Measurements from ENCODE around the gene MYL12B.
"Not testable (repeated sequence)": the region's sequence is repeated elsewhere in the genome, so short reads cannot be mapped to it uniquely, and the experiment has no call there.

The MYL12B gene

GRCh38 chr18:3261373-3262233, at the start of gene MYL12B:
Gene MYL12B, plus strand, starts transcription at chr18:3262133. Its CDS starts 10,766 bp downstream, at chr18:3272899.
- Histone ChIP-seq H3K36me3 (ENCODE audit: control insufficient read depth, insufficient read depth, low read length, severe bottlenecking) (peaks cover 27% of the 10 kb centered on the region), H3K4me1 (ENCODE audit: control insufficient read depth, insufficient read depth, low read length) (peaks cover 49% of the 10 kb centered on the region), H3K4me3 (ENCODE audit: low read length) (peak within 1 kb of the TSS; percentile 96), H3K9ac (ENCODE audit: low read length) (peak within 1 kb of the TSS; percentile 98), H3K9me3 (ENCODE audit: control insufficient read depth, low read length) (no peaks in the 10 kb centered on the region), H3K27me3 (replicated peaks; ENCODE audit: control insufficient read depth, insufficient read depth, low read length) (no peaks in the 10 kb centered on the region)
- DNase-seq (ENCODE audit: low read depth) = peak; percentile 91

GRCh38 chr18:3212657-3213056, 49.3 kb upstream of the MYL12B start:
- Histone ChIP-seq H3K36me3 (ENCODE audit: control insufficient read depth, insufficient read depth, low read length, severe bottlenecking) (peaks cover 4% of the 10 kb centered on the region), H3K4me3 (ENCODE audit: low read length) (no peak overlapping the region), H3K9me3 (ENCODE audit: control insufficient read depth, low read length) (no peaks in the 10 kb centered on the region), H3K9ac (ENCODE audit: low read length) (peak overlapping the region; percentile 70), H3K4me1 (ENCODE audit: control insufficient read depth, insufficient read depth, low read length) (peaks cover 44% of the 10 kb centered on the region), H3K27me3 (replicated peaks; ENCODE audit: control insufficient read depth, insufficient read depth, low read length) (no peaks in the 10 kb centered on the region)
- peak; percentile 74 for DNase-seq (ENCODE audit: low read depth)

GRCh38 chr18:3213300-3214059, 48.5 kb upstream of the MYL12B start:
- Histone ChIP-seq H3K9ac (ENCODE audit: low read length) (no peak overlapping the region), H3K4me3 (ENCODE audit: low read length) (no peak overlapping the region), H3K4me1 (ENCODE audit: control insufficient read depth, insufficient read depth, low read length) (peaks cover 52% of the 10 kb centered on the region), H3K9me3 (ENCODE audit: control insufficient read depth, low read length) (no peaks in the 10 kb centered on the region), H3K36me3 (ENCODE audit: control insufficient read depth, insufficient read depth, low read length, severe bottlenecking) (peaks cover 4% of the 10 kb centered on the region), H3K27me3 (replicated peaks; ENCODE audit: control insufficient read depth, insufficient read depth, low read length) (no peaks in the 10 kb centered on the region)
- no peak for DNase-seq (ENCODE audit: low read depth)

DNA sequence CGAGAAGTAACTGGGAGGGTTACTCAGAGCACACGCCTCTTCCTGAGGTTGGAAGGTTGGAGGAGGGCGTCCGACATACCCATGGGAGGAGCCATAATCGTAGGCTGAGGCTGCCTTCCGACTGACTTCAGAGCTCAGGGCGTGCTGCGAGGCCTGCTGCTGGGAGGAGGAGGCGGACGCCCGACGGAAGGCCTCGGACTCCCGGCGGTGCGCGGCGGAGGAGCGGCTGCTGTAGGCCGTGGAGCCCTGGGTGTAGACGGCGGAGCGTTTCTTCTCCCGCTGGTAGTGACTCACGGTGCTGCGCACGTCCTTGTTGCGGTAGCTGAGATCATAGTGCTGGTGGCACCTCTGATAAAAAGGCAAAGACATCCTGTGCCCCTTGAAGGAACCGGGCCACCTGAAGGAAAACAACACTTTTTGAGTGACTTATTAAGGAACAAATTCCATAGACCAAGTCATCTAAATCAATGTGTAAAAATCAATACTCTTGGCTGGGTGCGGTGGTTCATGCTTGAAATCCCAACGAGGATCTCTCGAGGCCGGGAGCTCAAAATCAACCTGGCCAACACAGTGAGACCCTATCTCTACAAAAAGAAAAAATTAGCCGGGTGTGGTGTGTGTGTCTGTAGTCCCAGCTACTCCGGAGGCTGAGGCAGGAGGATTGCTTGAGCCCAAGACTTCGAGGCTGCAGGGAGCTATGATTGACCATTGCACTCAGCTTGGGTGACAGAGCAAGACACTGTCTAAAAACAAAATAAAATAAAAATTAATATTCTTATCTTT, 46.9 kb upstream of the MYL12B start:
- H3K36me3 ChIP-seq (ENCODE audit: control insufficient read depth, insufficient read depth, low read length, severe bottlenecking) = peaks cover 4% of the 10 kb centered on the region
- DNase-seq (ENCODE audit: low read depth) = no peak
- H3K27me3 ChIP-seq (replicated peaks; ENCODE audit: control insufficient read depth, insufficient read depth, low read length) = no peaks in the 10 kb centered on the region
- H3K4me3 ChIP-seq (ENCODE audit: low read length) = no peak overlapping the region
- no peaks in the 10 kb centered on the region for H3K9me3 ChIP-seq (ENCODE audit: control insufficient read depth, low read length)
- no peak overlapping the region for H3K9ac ChIP-seq (ENCODE audit: low read length)
- peaks cover 64% of the 10 kb centered on the region for H3K4me1 ChIP-seq (ENCODE audit: control insufficient read depth, insufficient read depth, low read length)

DNA sequence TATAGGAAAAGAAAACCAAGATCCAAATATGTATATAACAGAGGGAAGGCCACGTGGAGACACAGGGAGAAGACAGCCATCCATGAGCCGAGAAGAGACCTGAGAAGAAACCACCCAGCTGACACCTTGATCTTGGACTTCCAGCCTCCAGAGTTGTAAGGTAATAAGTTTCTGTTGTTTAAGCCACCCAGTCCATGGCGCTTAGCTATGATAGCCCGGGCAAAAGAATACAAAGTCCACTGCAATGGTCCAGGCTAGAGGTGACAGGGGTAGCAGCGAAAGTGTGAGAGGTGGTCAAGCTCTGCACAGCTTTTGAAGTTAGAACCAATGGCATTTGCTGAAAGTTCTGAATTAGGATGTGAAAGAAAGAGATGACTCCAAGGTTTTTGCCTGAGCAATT, 44.9 kb upstream of the MYL12B start:
- no peaks in the 10 kb centered on the region for H3K27me3 ChIP-seq (replicated peaks; ENCODE audit: control insufficient read depth, insufficient read depth, low read length)
- H3K9ac ChIP-seq (ENCODE audit: low read length) = no peak overlapping the region
- DNase-seq (ENCODE audit: low read depth) = no peak
- H3K36me3 ChIP-seq (ENCODE audit: control insufficient read depth, insufficient read depth, low read length, severe bottlenecking) = peaks cover 4% of the 10 kb centered on the region
- H3K4me3 ChIP-seq (ENCODE audit: low read length) = no peak overlapping the region
- no peaks in the 10 kb centered on the region for H3K9me3 ChIP-seq (ENCODE audit: control insufficient read depth, low read length)
- peaks cover 50% of the 10 kb centered on the region for H3K4me1 ChIP-seq (ENCODE audit: control insufficient read depth, insufficient read depth, low read length)

DNA sequence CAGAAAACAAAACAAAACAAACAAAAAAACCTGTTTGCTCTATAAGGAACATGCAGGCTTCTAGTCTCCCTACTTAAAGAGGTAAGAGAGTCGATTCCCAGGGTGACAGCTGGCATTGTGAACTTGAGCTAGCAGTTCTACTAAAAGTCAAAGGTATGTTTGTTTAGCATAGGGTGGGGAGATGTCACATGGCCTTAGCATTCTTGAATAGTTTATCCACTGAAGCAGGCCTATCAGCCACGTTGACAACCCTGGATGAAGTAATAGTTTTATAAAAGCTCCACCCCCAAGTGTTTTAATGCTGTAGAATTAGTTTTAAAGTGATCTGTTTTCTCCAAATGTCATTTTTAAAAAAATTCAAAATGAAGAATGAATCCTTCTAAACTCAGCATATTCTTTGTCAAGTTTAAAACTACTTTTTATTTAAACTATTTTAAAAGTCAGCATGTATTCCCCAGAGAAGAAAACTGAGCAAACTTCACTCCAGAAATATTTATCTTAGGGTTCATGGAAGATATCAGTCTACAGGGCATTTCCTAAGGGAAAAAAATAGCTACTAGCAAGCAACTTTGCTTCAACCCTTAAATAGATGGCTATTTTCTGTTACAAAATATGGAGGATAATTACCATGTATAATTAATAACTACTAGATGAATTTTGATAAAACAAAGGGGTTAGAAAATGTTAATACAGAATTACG, 43.8 kb upstream of the MYL12B start:
- DNase-seq (ENCODE audit: low read depth) = peak; percentile 25
- no peaks in the 10 kb centered on the region for H3K27me3 ChIP-seq (replicated peaks; ENCODE audit: control insufficient read depth, insufficient read depth, low read length)
- peak overlapping the region; percentile 75 for H3K9ac ChIP-seq (ENCODE audit: low read length)
- peaks cover 4% of the 10 kb centered on the region for H3K36me3 ChIP-seq (ENCODE audit: control insufficient read depth, insufficient read depth, low read length, severe bottlenecking)
- H3K4me1 ChIP-seq (ENCODE audit: control insufficient read depth, insufficient read depth, low read length) = peaks cover 39% of the 10 kb centered on the region
- H3K9me3 ChIP-seq (ENCODE audit: control insufficient read depth, low read length) = no peaks in the 10 kb centered on the region
- H3K4me3 ChIP-seq (ENCODE audit: low read length) = peak overlapping the region; percentile 67

DNA sequence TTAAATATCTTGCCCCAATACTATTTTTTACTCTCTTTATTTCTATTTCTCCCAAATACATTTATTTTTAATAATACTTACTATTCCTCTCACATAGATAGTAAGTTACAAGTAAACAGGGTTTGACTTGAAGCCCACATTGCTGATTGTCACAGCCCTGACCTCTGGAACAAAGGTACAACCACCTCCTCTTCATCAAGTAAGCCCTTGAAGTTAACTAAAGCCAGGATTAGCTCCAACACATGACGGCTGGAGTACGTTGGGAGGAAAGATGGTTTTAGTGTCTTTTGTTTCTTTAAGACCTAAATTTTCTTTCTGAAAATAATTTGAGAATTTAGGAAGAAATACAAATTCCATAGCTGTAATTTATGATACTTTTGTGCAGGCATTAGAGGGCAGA, 43.1 kb upstream of the MYL12B start:
- Histone ChIP-seq H3K9ac (ENCODE audit: low read length) (peak overlapping the region; percentile 75), H3K4me3 (ENCODE audit: low read length) (peak overlapping the region; percentile 67), H3K36me3 (ENCODE audit: control insufficient read depth, insufficient read depth, low read length, severe bottlenecking) (peaks cover 4% of the 10 kb centered on the region), H3K27me3 (replicated peaks; ENCODE audit: control insufficient read depth, insufficient read depth, low read length) (no peaks in the 10 kb centered on the region), H3K4me1 (ENCODE audit: control insufficient read depth, insufficient read depth, low read length) (peaks cover 37% of the 10 kb centered on the region), H3K9me3 (ENCODE audit: control insufficient read depth, low read length) (no peaks in the 10 kb centered on the region)
- DNase-seq (ENCODE audit: low read depth) = no peak

DNA sequence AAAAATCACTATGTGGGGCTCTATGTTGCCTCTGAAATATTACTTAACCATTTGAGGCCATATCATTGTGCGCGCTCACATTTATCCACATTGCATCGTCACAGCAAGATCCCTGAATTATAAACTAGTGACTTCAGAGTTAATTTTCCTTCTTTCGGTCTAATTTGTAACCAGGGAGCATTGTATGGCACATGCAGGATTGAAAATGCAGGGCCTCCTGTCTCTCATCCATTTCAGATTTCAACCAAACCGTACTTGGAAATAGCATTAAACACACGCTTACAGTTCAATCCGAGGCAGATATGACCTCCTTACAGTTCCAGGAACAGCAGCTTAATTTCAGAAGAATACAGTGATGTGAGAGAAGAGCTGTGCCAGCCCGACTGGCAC, 42.7 kb upstream of the MYL12B start:
- H3K9me3 ChIP-seq (ENCODE audit: control insufficient read depth, low read length) = no peaks in the 10 kb centered on the region
- DNase-seq (ENCODE audit: low read depth) = no peak
- peak overlapping the region; percentile 67 for H3K4me3 ChIP-seq (ENCODE audit: low read length)
- peaks cover 41% of the 10 kb centered on the region for H3K4me1 ChIP-seq (ENCODE audit: control insufficient read depth, insufficient read depth, low read length)
- peak overlapping the region; percentile 75 for H3K9ac ChIP-seq (ENCODE audit: low read length)
- H3K27me3 ChIP-seq (replicated peaks; ENCODE audit: control insufficient read depth, insufficient read depth, low read length) = no peaks in the 10 kb centered on the region
- H3K36me3 ChIP-seq (ENCODE audit: control insufficient read depth, insufficient read depth, low read length, severe bottlenecking) = peaks cover 2% of the 10 kb centered on the region

GRCh38 chr18:3219631-3220335, 42.1 kb upstream of the MYL12B start, which contains the start of gene MYOM1:
Gene MYOM1, minus strand, starts transcription at chr18:3219968. Its CDS starts 4,745 bp downstream, at chr18:3215223.
- peak within 1 kb of the TSS; percentile 67 for H3K4me3 ChIP-seq (ENCODE audit: low read length)

GRCh38 chr18:3220868-3221267, 41.1 kb upstream of the MYL12B start:
- DNase-seq (ENCODE audit: low read depth); H3K27me3 ChIP-seq (replicated peaks; ENCODE audit: control insufficient read depth, insufficient read depth, low read length); H3K9me3 ChIP-seq (ENCODE audit: control insufficient read depth, low read length); H3K9ac ChIP-seq (ENCODE audit: low read length); H3K4me3 ChIP-seq (ENCODE audit: low read length); H3K36me3 ChIP-seq (ENCODE audit: control insufficient read depth, insufficient read depth, low read length, severe bottlenecking): not testable (repeated sequence)
- H3K4me1 ChIP-seq (ENCODE audit: control insufficient read depth, insufficient read depth, low read length) = peaks cover 50% of the 10 kb centered on the region

More at GRCh38 chr18:3219631-3220335, 42.1 kb upstream of the MYL12B start, which contains the start of gene MYOM1:
- Histone ChIP-seq H3K9me3 (ENCODE audit: control insufficient read depth, low read length) (no peaks in the 10 kb centered on the region), H3K27me3 (replicated peaks; ENCODE audit: control insufficient read depth, insufficient read depth, low read length) (no peaks in the 10 kb centered on the region), H3K4me1 (ENCODE audit: control insufficient read depth, insufficient read depth, low read length) (peaks cover 42% of the 10 kb centered on the region), H3K9ac (ENCODE audit: low read length) (peak within 1 kb of the TSS; percentile 75), H3K36me3 (ENCODE audit: control insufficient read depth, insufficient read depth, low read length, severe bottlenecking) (no peaks in the 10 kb centered on the region)
- no peak for DNase-seq (ENCODE audit: low read depth)

All from adipocyte (in vitro differentiated cells).